SK-N-SH (cell line): ENCODE results near the gene SDK1. TPM values are rescaled to one million over a fixed set of nuclear protein-coding genes. Genes with fewer than 3 reads are reported as not detected.

Experiments used
- CTCF ChIA-PET: fragments of 300-600, 350-600 bp; formaldehyde crosslinking; extraction: SDS; loops from one replicate; lab custom pipeline; 2021; lab: Yijun Ruan, JAX
- POLR2A ChIA-PET: fragments of 350-600 bp; sonication (Branson Sonifier 250); formaldehyde crosslinking; extraction: SDS; loops from one replicate; lab custom pipeline; 2020; ENCODE audit warnings: antibody characterized with exemption, inconsistent platforms; lab: Yijun Ruan, JAX
- DNase-seq: peaks from one replicate; pipeline ENCODE4 v3.0.0; 2012
- H2AFZ ChIP-seq: fragments of 200-600 bp; sonication (generic); 2 replicates; pipeline ENCODE4 v1.8.1; 2016; ENCODE audit warnings: antibody characterized with exemption, mild to moderate bottlenecking, low read depth
- H3F3A ChIP-seq: fragments of 200-600 bp; sonication (generic); replicated peaks from 2 replicates; pipeline ENCODE3; 2016; ENCODE audit warnings: antibody characterized with exemption, mild to moderate bottlenecking; ENCODE audit not compliant: insufficient read depth
- H3K27ac ChIP-seq, 2 experiments: fragments of 200-500 bp in 1 of 2; fragments of 200-600 bp in 1 of 2; sonication (Bioruptor generic) in 1 of 2; sonication (generic), shearing (Covaris generic) in 1 of 2; 2 replicates each; pipeline versions ENCODE4 v1.5.1 to v1.6.1; 2014 to 2016; ENCODE audit warnings: low read depth in 2 of 2, inconsistent platforms in 1 of 2, low read length in 1 of 2, mild to moderate bottlenecking in 1 of 2, mixed read lengths in 1 of 2
- H3K27me3 ChIP-seq: fragments of 200-600 bp; sonication (generic), shearing (Covaris generic); 2 replicates; pipeline ENCODE4 v1.6.1; 2016; ENCODE audit warnings: mixed run types; ENCODE audit not compliant: insufficient read depth
- H3K36me3 ChIP-seq, 2 experiments: fragments of 200-500 bp in 1 of 2; fragments of 200-600 bp in 1 of 2; sonication (Bioruptor generic) in 1 of 2; sonication (generic) in 1 of 2; replicated peaks in 1 of 2; 2 replicates each; pipeline versions ENCODE3 to v1.5.1; 2014 to 2016; ENCODE audit warnings: low read length in 1 of 2, mild to moderate bottlenecking in 1 of 2; ENCODE audit not compliant: insufficient read depth in 2 of 2, control insufficient read depth in 1 of 2
- H3K4me1 ChIP-seq, 2 experiments: fragments of 200-500 bp in 1 of 2; fragments of 200-600 bp in 1 of 2; sonication (Bioruptor generic) in 1 of 2; sonication (generic), shearing (Covaris generic) in 1 of 2; 2 replicates each; pipeline versions ENCODE4 v1.5.1 to v1.6.1; 2014 to 2016; ENCODE audit warnings: low read depth in 1 of 2, low read length in 1 of 2, mixed run types in 1 of 2; ENCODE audit not compliant: insufficient read depth in 2 of 2, control insufficient read depth in 1 of 2
- H3K4me2 ChIP-seq: fragments of 200-600 bp; sonication (generic), shearing (Covaris generic); 2 replicates; pipeline ENCODE4 v1.6.1; 2017; ENCODE audit warnings: mixed run types
- H3K4me3 ChIP-seq, 2 experiments: fragments of 200-500 bp in 1 of 2; fragments of 200-600 bp in 1 of 2; sonication (Bioruptor generic) in 1 of 2; sonication (generic), shearing (Covaris generic) in 1 of 2; 2 replicates each; pipeline versions ENCODE4 v1.5.1 to v1.8.1; 2014 to 2016; ENCODE audit warnings: low read depth in 2 of 2, inconsistent platforms in 1 of 2, low read length in 1 of 2, mild to moderate bottlenecking in 1 of 2, mixed read lengths in 1 of 2, moderate library complexity in 1 of 2
- H3K79me2 ChIP-seq: fragments of 200-600 bp; sonication (generic); 2 replicates; pipeline ENCODE4 v1.8.1; 2017; ENCODE audit warnings: mild to moderate bottlenecking; ENCODE audit not compliant: insufficient read depth
- H3K9ac ChIP-seq: fragments of 200-600 bp; sonication (generic); 2 replicates; pipeline ENCODE4 v1.6.1; 2017; ENCODE audit warnings: mixed run types
- H3K9me2 ChIP-seq: fragments of 200-600 bp; sonication (generic); 2 replicates; pipeline ENCODE4 v1.6.1; 2017; ENCODE audit warnings: mixed run types
- H3K9me3 ChIP-seq: fragments of 200-600 bp; sonication (generic); 2 replicates; pipeline ENCODE4 v1.6.1; 2017; ENCODE audit warnings: mixed run types, mild to moderate bottlenecking, moderate library complexity
- H4K20me1 ChIP-seq: fragments of 200-600 bp; sonication (generic); 2 replicates; pipeline ENCODE4 v1.6.1; 2017; ENCODE audit warnings: mild to moderate bottlenecking, mixed run types; ENCODE audit not compliant: insufficient read depth
- CHD2 ChIP-seq: fragments of 150-350 bp; IDR thresholded peaks from 2 replicates; pipeline ENCODE4 v1.6.1; 2018; ENCODE audit warnings: low read length; ENCODE audit not compliant: partially characterized antibody
- ELF1 ChIP-seq: IDR thresholded peaks from 2 replicates; pipeline ENCODE4 v1.4.0; 2012
- EP300 ChIP-seq, 2 experiments: IDR thresholded peaks; 2 replicates each; pipeline versions ENCODE4 v1.4.0 to v1.6.1; 2012; ENCODE audit warnings: borderline replicate concordance in 1 of 2, low read depth in 1 of 2, low read length in 1 of 2
- FOXJ3 ChIP-seq: sonication (generic); formaldehyde crosslinking; IDR thresholded peaks from 2 replicates; pipeline ENCODE4 v1.5.1; 2020; ENCODE audit warnings: mild to moderate bottlenecking, missing genetic modification reagents
- FOXM1 ChIP-seq: IDR thresholded peaks from 2 replicates; pipeline ENCODE4 v1.4.0; 2012; ENCODE audit warnings: low read depth, mild to moderate bottlenecking
- GABPA ChIP-seq: IDR thresholded peaks from 2 replicates; pipeline ENCODE4 v1.4.0; 2012; ENCODE audit warnings: low read depth, mild to moderate bottlenecking
- GATA2 ChIP-seq: sonication (generic); formaldehyde crosslinking; IDR thresholded peaks from 2 replicates; pipeline ENCODE4 v1.5.0; 2020; ENCODE audit warnings: mild to moderate bottlenecking, missing genetic modification reagents
- JUND ChIP-seq: IDR thresholded peaks from 2 replicates; pipeline ENCODE4 v1.4.0; 2012
- MEF2A ChIP-seq: IDR thresholded peaks from 2 replicates; pipeline ENCODE4 v1.4.0; 2012; ENCODE audit warnings: low read depth, borderline replicate concordance
- MXI1 ChIP-seq: IDR thresholded peaks from 2 replicates; pipeline ENCODE4 v1.6.1; 2012; ENCODE audit warnings: mild to moderate bottlenecking, low read depth, low read length, improper control_type of control experiment
- NFIC ChIP-seq: IDR thresholded peaks from 2 replicates; pipeline ENCODE4 v1.4.0; 2012; ENCODE audit warnings: borderline replicate concordance
- NRF1 ChIP-seq: IDR thresholded peaks from 2 replicates; pipeline ENCODE4 v1.6.1; 2012; ENCODE audit warnings: low read depth, mild to moderate bottlenecking, low read length
- RAD21 ChIP-seq: IDR thresholded peaks from 2 replicates; pipeline ENCODE4 v1.6.1; 2012; ENCODE audit warnings: mild to moderate bottlenecking, low read length
- RCOR1 ChIP-seq: fragments of 150-350 bp; IDR thresholded peaks from 2 replicates; pipeline ENCODE4 v1.6.1; 2017; ENCODE audit warnings: antibody characterized with exemption, low read length
- RXRA ChIP-seq: IDR thresholded peaks from 2 replicates; pipeline ENCODE4 v1.4.0; 2012; ENCODE audit warnings: low read depth, mild to moderate bottlenecking, borderline replicate concordance
- SIN3A ChIP-seq: IDR thresholded peaks from 2 replicates; pipeline ENCODE4 v1.6.1; 2012; ENCODE audit warnings: low read depth, mild to moderate bottlenecking, low read length, moderate library complexity, borderline replicate concordance
- SMC3 ChIP-seq: IDR thresholded peaks from 2 replicates; pipeline ENCODE4 v1.6.1; 2012; ENCODE audit warnings: low read depth, low read length, improper control_type of control experiment
- TAF1 ChIP-seq: IDR thresholded peaks from 2 replicates; pipeline ENCODE4 v1.6.1; 2012; ENCODE audit warnings: low read depth, mild to moderate bottlenecking, low read length, moderate library complexity, borderline replicate concordance
- TEAD4 ChIP-seq: IDR thresholded peaks from 2 replicates; pipeline ENCODE4 v1.4.0; 2012; ENCODE audit warnings: mild to moderate bottlenecking, borderline replicate concordance; ENCODE audit not compliant: insufficient read depth
- YY1 ChIP-seq: IDR thresholded peaks from 2 replicates; pipeline ENCODE4 v1.4.0; 2012; ENCODE audit warnings: low read depth, mild to moderate bottlenecking
- WGBS: methylation state at CpG from one replicate; pipeline ENCODE4 v1.1.6; 2017; ENCODE audit warnings: low lambda C conversion rate; 5-methylcytosine and 5-hydroxymethylcytosine counted together
- polyA plus RNA-seq, 3 experiments: library from polyadenylated mRNA; depleted of rRNA; stranded (reverse); fragments of >200 nt; gene quantifications; 2 replicates each; pipeline ENCODE4 v1.2.3, GENCODE V29; 2012
- TF ChIP-seq, protein P1 (sequence below): IDR thresholded peaks from 2 replicates; pipeline ENCODE4 v1.4.0; 2012; ENCODE audit warnings: low read depth, borderline replicate concordance
- TF ChIP-seq, protein P2 (sequence below): fragments of 150-350 bp; IDR thresholded peaks from 2 replicates; pipeline ENCODE4 v1.6.1; 2016; ENCODE audit warnings: mild to moderate bottlenecking, low read depth, low read length
- TF ChIP-seq, protein P3 (sequence below): fragments of 150-350 bp; IDR thresholded peaks from 2 replicates; pipeline ENCODE4 v1.6.1; 2017; ENCODE audit warnings: antibody characterized with exemption, low read length, low read depth, borderline replicate concordance

Gene SDK1
- polyA plus RNA-seq, 1 of the 3 experiments (the other 2 are of a cell fraction): 1.2 TPM

DNA sequence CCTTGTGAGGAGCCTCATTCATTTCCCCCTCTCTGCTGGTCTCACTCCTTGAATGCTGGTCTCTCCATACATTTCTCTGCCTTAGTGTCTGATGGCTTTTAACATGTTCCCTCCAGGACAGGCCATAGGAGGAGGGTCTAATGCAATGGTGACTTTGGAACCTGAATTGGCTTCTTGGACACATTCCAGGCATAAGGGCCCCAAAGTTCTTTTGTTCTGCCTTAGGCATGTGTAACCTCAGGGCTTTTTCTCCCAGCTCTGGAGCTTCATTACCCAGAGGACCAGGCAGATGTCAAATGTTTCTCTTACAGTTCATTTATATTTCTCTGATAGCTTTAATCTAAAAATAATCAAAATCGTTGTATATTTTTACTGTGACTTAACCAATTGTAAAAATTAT lies 162.6 kb downstream of the SDK1 start:
- no peak overlapping the region for H3K9ac ChIP-seq
- ChIA-PET CTCF (interaction anchor here (1.5 to 2.5 kb wide), 2 partner anchors 15 to 19 kb away, joined by 3 to 10 read pairs; no protein-coding TSS in a partner anchor), POLR2A (no interaction called here)
- WGBS: 22% methylated on average over 1 of the region's 1 CpG
- H3K4me2 ChIP-seq: no peak overlapping the region
- H3K9me2 ChIP-seq: no peaks in the 10 kb centered on the region
- DNase-seq: no peak
- no peak overlapping the region for H3K4me3 ChIP-seq
- no peak overlapping the region for H3K27ac ChIP-seq
- peaks cover 0 to 2% of the 10 kb centered on the region in 2 experiments; a peak in 1 of 4 replicates for H3K4me1 ChIP-seq
- no peak overlapping the region for H2AFZ ChIP-seq
- H3K79me2 ChIP-seq: no peaks in the 10 kb centered on the region
- no peaks in the 10 kb centered on the region for H3K9me3 ChIP-seq
- no peaks in the 10 kb centered on the region for H3F3A ChIP-seq
- no peaks in the 10 kb centered on the region for H3K27me3 ChIP-seq
- no peak for TF ChIP-seq GATA2 (CRISPR knock-in tag)
- no peak for TF ChIP-seq YY1
- TF ChIP-seq RAD21: no peak
- no peak for TF ChIP-seq SMC3
- TF ChIP-seq MEF2A: no peak
- TF ChIP-seq NFIC: no peak
- TF ChIP-seq ELF1: no peak
- no peak for TF ChIP-seq EP300 (IDR thresholded peaks at IDR 0.05; ENCODE audit: borderline replicate concordance in 1 of 2, low read depth in 1 of 2, low read length in 1 of 2)
- no peak for TF ChIP-seq TAF1
- no peak for TF ChIP-seq RCOR1
- no peak for TF ChIP-seq FOXM1
- TF ChIP-seq, protein P1, sequence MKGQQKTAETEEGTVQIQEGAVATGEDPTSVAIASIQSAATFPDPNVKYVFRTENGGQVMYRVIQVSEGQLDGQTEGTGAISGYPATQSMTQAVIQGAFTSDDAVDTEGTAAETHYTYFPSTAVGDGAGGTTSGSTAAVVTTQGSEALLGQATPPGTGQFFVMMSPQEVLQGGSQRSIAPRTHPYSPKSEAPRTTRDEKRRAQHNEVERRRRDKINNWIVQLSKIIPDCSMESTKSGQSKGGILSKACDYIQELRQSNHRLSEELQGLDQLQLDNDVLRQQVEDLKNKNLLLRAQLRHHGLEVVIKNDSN: no peak
- no peak for TF ChIP-seq GABPA
- H3K36me3 ChIP-seq: no peaks in the 10 kb centered on the region
- no peaks in the 10 kb centered on the region for H4K20me1 ChIP-seq

DNA sequence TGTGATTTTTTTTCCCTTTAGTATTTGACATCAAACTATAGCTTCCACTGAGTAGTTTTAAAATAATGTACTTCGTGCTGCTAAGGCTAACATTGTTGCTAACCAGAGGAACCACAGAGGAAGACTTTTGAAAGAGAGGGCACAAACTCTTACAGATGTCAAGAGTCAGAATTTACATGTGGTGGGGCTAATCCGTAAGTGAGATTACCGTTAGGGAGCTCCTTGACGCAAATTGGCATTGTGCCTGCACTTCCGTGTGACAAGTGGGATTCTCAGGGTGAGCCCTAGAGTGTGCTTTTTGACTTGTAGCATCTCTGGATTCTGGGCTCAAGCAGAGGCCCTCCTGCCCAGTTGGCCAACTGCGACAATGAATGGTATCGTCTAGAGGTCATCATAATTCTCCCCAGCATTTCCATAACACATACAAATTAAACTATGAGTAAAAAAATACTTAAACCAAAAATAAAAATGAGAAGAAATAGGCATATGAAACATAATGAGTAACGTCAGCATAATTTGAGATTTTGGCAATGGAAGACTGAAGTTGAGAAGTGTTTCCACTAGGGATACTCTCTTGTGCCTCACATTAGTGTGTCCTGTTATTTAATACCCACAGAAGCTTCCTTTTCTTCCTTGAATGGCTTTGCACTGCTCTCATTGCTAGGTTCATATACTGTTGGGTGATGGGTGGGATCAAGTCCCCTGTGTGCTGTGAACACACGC lies 164.0 kb downstream of the SDK1 start:
- Histone ChIP-seq H3K36me3 (no peaks in the 10 kb centered on the region), H2AFZ (no peak overlapping the region), H3K27me3 (no peaks in the 10 kb centered on the region), H3K9ac (no peak overlapping the region), H3K4me2 (no peak overlapping the region), H3K4me3 (no peak overlapping the region), H4K20me1 (no peaks in the 10 kb centered on the region), H3K27ac (no peak overlapping the region), H3K79me2 (no peaks in the 10 kb centered on the region), H3K4me1 (peaks cover 0 to 2% of the 10 kb centered on the region in 2 experiments; a peak in 1 of 4 replicates), H3F3A (no peaks in the 10 kb centered on the region), H3K9me3 (no peaks in the 10 kb centered on the region), H3K9me2 (no peaks in the 10 kb centered on the region)
- no peak for TF ChIP-seq SMC3
- TF ChIP-seq FOXJ3 (CRISPR knock-in tag): no peak
- no peak for TF ChIP-seq CHD2
- TF ChIP-seq, protein P2, sequence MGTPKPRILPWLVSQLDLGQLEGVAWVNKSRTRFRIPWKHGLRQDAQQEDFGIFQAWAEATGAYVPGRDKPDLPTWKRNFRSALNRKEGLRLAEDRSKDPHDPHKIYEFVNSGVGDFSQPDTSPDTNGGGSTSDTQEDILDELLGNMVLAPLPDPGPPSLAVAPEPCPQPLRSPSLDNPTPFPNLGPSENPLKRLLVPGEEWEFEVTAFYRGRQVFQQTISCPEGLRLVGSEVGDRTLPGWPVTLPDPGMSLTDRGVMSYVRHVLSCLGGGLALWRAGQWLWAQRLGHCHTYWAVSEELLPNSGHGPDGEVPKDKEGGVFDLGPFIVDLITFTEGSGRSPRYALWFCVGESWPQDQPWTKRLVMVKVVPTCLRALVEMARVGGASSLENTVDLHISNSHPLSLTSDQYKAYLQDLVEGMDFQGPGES: no peak
- TF ChIP-seq YY1: no peak
- no peak for TF ChIP-seq JUND
- TF ChIP-seq RAD21: no peak
- TF ChIP-seq GATA2 (CRISPR knock-in tag): no peak
- no peak for TF ChIP-seq TAF1
- TF ChIP-seq NRF1: no peak
- no peak for TF ChIP-seq GABPA
- TF ChIP-seq NFIC: no peak
- TF ChIP-seq TEAD4: no peak
- no peak for TF ChIP-seq MXI1
- no peak for TF ChIP-seq FOXM1
- TF ChIP-seq RCOR1: no peak
- TF ChIP-seq SIN3A: no peak
- TF ChIP-seq, protein P3, sequence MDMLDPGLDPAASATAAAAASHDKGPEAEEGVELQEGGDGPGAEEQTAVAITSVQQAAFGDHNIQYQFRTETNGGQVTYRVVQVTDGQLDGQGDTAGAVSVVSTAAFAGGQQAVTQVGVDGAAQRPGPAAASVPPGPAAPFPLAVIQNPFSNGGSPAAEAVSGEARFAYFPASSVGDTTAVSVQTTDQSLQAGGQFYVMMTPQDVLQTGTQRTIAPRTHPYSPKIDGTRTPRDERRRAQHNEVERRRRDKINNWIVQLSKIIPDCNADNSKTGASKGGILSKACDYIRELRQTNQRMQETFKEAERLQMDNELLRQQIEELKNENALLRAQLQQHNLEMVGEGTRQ: no peak
- TF ChIP-seq RXRA: no peak
- POLR2A ChIA-PET: no interaction called here
- DNase-seq: no peak
- CTCF ChIA-PET: interaction anchor here (0.8 to 2.5 kb wide), 2 partner anchors 17 to 303 kb away, joined by 3 to 10 read pairs; no protein-coding TSS in a partner anchor
- 79% methylated on average over 9 of the region's 9 CpGs for WGBS
